GM19025 (cell line): ENCODE measurements around the gene LYAR.
"Not testable (repeated sequence)": the region's sequence is repeated elsewhere in the genome, so short reads cannot be mapped to it uniquely, and the experiment has no call there.

Source experiments
- ATAC-seq: cut with Tn5 transposase; IDR thresholded peaks from one replicate; pipeline ENCODE4 v1.9.1; 2021; ENCODE audit warnings: mild to moderate bottlenecking, low read depth, moderate library complexity; ENCODE audit not compliant: unreplicated experiment

LYAR gene

DNA sequence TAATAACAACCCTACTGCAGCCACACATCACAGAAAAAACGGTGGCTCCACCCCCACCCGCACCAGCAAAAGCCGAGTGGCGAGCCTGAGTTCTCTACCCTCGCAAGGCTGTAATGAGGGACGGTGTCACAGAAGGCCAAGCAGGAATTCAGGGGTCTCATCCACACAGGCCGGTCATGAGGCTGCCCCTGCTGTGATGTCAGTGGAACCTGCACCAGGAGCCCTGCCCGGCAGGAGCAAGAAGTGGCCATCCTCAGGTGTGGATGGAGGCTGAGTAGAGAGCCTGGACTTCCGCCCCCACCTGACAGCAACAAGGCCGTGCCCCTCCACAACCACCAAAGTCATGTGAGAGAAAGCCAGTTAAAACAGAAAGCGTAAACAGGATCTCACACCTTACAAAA, 20.6 kb downstream of the LYAR start:
- ATAC-seq = no peak

DNA sequence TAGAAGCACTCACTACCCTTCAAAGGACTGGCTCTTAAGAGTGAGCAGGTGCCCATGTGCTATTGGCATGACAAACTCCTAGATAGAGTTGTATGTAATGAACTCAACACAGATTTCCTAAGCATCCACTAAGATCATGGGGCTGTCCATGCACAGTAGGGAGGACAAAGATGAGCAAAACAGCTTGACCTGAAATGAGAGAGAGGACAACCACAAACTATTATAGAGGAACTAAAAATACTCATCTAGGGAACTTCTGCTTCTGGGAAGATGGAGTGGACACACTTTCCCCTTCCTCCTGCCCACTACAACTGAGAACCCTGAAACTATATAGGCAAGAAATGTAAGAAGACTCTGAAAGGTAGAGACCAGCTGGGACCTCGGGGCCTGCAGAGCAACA, 21.2 kb downstream of the LYAR start:
- no peak for ATAC-seq

DNA sequence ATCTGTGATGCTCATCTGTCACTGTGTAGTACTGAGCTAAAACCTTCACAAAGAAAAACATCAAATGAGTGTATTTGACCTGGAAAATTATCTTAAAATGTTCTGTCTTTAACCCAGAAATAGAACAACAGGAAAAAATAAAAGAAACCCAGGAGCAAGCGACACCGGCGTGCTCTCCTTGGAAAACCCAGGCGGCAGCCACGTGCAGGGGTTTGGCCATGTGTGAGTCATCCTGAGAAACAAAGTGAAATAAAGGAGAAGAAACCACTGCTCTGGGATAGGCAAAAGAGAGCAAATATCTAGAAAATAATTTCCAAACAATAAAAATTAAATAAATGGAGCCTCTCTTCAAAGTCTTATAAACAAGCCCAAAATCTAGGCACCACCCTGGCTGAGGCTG, 22.0 kb downstream of the LYAR start:
- ATAC-seq = no peak

DNA sequence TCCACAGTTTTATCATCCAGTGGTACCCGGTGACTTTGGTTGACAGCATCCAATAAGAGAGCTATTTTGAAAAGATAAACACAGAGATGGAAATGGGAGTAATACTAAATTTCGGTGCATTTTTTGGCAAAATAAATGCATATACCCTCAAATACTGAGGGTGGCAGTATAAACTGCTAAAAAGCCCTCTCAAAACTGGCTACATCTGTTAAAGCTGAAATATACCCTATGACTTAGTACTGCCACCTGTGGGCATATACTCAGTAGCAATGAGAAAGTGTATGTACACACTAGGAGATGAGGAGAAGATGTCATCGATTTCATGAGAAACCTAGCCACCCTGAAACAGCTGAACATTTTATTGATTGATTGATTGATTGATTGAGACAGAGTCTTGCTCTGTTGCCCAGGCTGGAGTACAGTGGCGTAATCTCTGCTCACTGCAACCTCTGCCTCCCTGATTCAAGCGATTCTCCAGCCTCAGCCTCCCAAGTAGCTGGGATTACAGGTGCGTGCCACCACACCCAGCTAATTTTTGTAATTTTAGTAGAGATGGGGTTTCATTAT, 29.7 kb downstream of the LYAR start:
- no peak for ATAC-seq

DNA sequence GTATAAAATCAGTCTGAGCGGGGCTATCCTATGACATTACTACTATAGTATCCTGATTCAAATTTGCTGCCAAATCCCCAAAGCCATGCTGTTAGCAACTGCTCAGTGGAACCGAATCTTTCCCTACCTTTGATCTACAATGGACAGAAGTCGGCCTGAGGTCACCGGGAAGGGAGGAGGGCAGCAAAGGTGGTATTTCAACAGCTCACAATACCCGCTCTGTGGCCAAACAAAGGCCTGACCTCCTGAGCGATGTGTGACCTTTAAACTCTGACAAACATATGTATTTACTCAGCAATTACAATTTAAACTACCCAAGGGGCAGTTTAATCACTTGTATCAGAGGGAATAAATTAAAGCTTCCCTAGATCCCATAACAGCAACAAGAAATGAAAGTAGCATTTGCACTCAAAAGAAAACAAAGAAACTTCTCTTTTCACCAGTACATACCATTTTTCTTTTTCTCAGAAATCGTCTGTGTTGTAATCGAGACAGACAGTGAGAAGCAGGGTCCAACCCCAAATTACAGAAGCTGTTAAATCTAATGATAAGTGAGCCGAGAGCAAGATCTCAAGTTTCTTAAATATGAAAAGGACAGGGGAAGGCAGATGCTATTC, 30.4 kb downstream of the LYAR start:
- ATAC-seq = no peak

DNA sequence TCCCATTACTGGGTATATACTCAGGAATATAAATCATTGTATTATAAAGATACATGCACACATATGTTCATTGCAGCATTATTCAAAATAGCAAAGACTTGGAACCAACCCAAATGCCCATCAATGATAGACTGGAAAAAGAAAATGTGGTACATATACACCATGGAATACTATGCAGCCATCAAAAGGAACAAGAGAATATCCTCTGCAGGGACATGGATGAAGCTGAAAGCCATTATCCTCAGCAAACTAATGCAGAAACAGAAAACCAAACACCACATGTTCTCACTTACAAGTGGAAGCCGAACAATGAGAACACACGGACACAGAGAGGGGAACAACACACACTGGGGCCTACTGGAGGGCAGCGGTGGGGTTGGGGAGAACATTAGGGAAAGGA, 32.2 kb downstream of the LYAR start:
- ATAC-seq = not testable (repeated sequence)

DNA sequence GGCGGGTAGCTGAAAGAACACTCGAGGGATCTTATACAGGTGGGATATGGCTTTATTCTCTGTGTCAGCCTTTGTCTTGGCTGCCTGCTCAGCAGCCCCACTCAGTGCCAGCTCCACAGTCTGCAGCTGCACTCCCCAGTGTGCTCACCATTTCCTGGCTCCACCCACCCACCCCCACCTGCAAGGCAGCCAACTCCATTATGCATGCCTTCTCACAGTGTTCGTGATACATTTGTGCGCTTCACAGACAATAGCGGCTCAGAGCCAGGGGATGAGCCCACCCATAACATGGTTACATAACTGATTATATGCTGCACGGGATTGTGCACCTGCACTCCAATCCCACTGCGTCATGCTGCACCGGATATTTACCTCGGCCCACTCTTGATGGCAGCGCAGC, 33.2 kb downstream of the LYAR start:
- ATAC-seq = no peak

DNA sequence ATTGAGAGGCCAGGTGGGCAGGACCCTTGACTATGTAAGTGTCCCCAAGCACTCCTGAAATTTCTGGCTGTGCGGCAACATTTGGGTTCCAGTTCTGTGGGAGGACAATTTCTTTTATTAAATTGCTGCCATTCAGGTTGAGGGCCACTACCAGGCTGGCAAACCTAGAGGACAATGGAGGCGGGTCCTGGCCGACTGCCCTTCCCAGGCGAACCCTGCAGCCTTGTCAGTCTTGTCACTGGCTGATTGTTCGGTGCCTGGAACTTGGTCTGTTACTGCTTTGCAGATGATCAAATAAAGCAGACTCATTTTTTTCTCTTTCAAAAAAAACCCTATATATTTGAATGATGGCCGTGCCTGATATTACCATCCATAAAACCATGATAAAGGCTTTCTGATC, 35.3 kb downstream of the LYAR start:
- ATAC-seq = no peak

DNA sequence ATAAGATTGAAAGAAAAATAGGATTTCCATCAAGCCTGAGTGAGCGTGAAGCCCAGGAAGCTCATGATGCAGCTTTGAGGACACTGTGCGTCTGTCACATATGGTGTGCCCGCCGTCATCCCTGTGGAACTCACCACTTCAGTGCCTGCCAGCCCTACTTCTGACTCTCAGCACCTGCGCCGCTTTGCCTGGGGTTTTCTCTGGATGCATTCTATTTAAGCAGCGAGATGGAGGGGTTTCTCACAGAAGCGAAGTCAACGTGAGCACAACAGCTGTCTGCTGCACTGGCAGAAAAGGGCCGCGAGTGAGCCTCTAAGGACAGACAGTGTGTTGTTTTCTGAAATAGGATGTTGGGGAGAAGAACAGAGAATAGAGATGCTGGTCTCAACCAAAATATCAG, 35.8 kb downstream of the LYAR start:
- ATAC-seq = no peak

DNA sequence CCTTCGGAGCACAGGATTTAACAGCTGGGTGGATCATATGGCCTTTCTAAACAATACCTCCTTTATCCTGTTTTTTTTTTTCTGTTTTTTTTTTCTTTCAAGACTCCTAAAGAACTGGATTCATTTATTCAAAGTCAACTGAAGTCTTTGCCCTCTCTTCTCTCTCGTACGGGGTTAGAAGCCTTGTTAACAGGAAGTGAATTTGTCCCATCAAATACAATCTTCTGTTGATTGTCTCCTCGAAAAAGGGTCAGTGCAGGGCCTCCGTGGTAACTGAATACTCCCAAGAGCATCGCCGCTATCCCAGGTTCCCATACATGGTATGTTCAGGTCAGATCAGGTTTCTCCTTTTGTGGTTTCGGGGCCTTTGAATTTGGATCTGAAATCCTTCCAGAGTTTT, 40.1 kb downstream of the LYAR start:
- no peak for ATAC-seq

DNA sequence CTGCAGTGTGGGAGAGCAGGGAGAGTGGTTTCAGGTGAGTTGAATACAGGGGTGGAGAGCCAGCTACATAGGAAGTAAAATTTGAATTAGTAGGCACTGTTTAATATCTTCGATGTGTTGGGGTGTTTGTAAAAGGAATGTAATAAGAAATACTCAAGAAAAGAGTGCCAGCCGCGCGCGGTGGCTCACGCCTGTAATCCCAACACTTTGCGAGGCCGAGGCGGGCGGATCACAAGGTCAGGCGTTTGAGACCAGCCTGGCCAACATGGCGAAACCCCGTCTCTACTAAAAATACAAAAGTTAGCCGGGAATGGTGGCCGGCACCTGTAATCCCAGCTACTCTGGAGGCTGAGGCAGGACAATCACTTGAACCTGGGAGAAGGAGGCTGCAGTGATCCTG, 40.6 kb downstream of the LYAR start:
- not testable (repeated sequence) for ATAC-seq

DNA sequence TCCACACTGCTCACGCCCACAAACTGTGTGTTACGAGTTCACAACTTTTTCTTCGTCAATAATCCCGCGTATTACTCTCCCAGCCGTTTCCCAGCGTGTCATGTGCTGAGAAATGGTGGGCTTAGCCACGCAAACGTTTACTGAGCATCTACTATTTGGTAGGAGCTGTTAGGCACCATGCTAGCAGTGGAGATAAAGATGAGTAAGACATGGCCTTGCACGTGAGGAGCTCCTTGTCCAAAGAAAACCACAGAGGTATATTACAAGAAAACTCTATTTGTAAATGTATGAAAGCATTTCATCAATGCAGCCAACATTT, 41.1 kb downstream of the LYAR start:
- no peak for ATAC-seq

DNA sequence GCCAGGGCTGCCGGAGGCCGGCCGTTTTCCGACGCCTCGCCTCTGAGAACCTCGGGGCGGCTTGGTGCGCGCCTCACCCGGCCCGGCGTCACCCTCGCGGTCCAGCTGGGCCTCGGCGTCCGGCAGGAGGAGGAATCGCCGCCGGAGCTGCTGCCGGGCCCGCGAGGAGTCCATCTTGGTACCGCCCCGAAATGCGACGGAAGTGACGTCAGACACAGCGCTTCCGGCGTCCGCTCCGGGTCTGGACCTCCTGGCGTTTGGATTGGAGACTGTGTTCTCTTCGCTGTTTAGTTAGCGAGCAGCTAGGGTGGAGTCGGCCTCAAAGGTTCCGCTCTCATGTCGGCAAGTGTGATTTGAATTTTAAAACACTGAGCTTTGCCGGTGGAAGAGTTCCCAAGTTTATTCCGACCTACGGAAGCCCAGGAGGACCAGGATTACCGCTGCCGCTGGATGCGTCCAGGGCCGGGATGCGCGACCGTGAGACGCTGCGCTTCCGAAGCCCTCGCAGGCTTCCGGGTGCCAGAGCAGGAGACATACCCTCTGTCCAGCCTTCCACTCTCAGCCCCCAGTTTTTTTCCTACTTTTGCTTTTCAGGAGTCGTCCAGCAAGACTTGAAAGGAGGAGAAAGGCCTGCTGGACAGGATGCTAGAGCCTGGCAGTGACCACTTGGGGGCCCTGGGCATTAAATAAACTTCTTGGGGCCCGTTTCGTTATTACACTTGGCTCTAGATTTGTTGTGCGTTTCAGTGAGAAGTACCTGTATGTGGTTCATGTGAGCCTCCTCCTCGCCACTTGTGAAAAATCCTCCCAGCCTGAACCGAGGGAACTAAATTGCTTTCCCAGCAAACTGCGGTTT, 41.7 kb downstream of the LYAR start, which contains the start of gene TMEM128:
Gene TMEM128, minus strand, starts transcription at position 195 of the 856 bp plus-strand sequence. Its CDS starts 21 bp downstream, at position 174.
- peak; percentile 97 for ATAC-seq

DNA sequence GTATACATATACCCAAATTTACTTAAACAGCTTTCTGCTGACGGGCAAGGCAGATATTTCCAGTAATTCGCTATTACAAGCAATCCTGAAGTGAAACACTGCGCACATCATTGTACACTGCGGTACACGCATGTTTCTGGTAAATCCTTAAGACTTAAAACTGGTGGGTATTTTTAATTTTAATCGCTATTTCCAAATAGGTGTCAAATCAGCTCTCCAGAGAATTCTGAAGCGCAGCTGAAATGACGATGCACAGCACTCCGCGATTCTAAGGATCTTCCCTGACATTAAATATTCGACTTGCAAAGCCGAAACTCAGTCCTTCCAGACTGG, 42.3 kb downstream of the LYAR start:
- ATAC-seq = no peak

DNA sequence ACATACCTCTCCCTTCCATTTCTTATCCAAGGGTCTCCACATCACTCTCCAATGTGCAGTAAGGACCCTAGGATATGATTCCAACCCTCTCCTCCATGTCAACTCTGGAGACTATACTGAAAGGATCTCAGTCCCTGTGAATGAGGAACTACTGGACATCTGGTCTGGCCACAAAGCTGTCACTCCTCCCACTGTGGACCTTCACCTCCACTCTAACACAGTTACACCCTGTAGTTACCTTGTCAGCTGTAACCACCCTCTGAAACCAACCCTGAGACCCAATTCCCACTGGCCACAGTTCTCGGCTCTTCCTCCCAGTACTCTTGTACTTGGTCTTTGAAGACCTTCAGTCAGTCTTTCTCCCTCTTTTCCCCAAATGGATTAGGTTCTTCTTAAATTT, 44.8 kb downstream of the LYAR start:
- ATAC-seq = no peak

DNA sequence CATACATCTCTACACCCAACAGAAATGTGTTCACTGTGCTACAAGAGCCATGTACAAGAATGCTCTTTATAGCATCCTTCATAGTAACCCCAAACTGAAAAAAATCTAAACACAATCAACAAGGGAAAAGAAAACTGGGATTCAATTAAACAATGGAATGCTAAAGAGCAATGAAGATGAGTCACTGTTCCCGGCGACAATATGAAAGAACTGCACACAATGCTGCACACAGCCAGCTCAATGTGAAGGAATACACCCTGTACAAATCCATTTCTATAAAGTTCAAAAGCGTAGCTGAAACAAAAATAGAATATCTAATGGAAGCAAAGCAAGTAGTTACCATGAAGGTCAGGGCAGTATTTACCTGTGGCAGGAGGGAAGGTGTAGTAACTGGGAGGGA, 50.4 kb downstream of the LYAR start:
- ATAC-seq = not testable (repeated sequence)

DNA sequence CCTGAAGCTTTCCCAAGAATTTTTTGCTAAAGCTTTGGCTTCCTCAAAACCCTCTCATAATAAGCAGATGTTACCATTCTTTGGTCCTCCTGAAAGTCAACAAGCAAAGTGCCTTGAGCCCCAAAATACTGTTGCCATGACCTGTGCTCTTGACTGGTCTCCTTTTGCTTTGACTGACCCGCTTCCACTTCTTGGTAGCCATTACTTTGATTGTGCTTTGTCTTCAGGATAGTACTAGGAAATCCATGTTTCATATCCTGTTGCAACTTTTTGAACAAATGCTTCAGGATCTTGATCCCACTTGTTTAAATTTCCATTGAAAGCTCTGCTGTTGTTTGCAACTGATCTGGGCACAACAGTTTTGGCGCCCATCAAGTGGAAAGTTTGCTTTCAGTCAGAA, 56.3 kb downstream of the LYAR start:
- no peak for ATAC-seq

DNA sequence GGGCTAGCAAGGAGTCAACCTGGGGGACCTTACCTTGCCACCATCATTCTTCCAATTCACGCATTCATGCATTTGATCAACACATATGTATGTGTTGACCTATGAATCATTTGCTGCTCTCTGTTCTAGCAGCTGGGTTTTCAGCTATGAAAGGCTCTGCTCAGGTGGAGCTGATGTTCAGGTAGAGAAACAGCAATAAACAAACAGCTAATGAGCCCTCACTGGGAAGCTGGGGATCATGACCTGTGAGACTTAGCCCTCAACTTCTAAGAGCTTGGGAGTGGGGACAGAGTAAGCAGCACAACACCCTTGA, 61.6 kb downstream of the LYAR start:
- ATAC-seq = no peak

DNA sequence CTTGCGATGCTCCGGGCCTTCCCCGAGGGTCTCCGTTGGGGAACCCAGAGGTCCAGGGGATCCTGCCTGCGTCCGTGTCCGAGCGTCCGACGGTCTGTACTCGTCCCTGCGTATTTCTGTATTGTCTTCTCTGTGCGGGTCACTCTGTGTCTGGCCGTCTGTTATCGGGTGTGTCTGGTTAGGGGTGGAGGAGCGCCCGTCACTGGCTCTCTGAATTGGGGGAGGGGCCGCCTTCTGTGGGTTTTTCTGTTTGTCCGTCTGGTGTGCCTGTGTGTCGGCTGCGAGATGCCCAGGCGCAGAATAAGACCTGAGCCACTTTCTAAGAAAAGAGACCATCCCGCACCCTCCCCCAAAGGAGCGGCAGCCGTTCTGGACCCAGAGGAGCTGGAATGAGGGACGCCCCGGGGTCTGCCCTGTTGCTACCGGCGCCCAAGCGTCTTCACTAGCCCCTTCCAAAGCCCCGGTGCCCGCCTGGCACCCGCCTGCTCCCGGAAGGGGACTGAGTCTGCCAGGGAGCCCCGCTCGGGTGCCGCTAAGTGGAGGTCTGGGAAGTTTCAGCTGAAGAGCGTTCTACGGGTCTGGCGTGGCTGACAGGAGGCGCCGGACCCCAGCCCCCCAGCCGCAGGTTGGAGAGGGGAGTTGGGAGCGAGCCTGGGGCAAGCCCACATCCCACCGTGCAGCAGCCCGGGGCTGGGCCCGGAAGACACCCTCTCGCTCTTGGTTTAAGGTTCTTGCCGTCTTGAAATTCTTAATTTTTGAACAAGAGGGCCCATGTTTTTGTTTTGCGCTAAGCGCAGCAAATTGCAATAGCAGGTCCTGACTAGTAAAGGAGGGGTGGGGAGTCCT, 62.2 kb downstream of the LYAR start:
- no peak for ATAC-seq

DNA sequence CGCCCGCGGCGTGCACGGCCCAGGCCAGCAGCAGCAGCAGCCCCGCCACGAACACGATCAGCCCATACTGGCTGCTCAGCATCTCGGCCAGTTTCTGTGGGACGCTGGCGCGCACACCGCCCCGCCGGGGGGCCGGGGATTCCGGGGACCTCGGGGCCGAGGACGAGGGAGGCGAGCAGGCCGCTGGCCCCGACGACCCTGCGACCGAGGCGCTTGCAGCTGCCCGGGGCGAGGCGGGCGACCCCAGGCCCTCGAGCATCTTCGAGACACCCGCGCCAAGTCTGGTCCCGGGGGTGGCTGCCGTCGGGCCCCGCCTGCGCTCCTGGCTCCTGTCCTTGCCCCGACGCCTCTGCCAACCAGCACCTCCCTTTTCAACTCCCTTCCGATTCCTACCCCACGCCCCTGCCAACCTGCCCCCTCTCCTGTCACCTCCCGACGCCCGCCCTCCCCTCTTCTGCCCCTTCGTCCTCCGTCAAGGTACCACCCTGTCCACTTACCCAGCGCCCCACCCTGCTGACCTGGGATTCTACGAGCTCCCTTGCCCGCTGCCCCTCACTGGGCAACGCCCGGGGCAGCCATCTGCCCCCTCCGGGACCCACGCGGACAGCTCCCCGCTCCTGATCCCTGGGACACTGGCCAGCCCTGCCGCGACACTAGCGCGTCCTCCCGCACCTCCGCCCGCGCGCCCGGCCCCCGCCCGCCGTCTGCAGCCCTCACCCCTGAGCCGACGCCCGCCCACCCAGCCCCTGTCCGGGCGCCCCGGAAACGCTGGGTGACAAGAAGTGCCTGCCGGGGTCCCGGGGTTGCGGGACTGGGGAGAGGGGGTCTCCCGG, 63.1 kb downstream of the LYAR start, which contains the start of gene OTOP1:
Gene OTOP1, minus strand, starts transcription at position 324 of the 833 bp plus-strand sequence. Its CDS starts 65 bp downstream, at position 259.
- no peak for ATAC-seq
